Measurements from ENCODE around the gene TBCD.
"Not testable (repeated sequence)": the region's sequence is repeated elsewhere in the genome, so short reads cannot be mapped to it uniquely, and the experiment has no call there.

Gene TBCD

DNA sequence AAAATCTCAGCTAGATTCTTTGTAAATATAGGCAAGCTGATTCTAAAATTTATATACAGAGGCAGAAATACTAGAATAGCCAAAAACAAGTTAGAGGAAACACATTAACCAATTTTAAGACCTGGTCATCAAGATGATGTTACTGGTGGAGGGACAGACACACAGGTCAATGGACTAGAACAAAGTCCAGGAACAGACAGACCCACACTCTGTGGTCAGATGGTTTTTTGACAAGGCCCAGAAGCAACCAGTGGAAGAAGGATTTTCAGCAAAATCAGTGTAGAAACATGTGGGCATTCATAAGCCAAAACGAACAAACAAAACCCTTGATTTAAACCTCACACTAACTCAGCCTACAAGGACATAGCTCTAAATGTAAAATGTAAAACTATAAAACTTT lies 227.9 kb downstream of the TBCD start:
- DNase-seq: no peak

DNA sequence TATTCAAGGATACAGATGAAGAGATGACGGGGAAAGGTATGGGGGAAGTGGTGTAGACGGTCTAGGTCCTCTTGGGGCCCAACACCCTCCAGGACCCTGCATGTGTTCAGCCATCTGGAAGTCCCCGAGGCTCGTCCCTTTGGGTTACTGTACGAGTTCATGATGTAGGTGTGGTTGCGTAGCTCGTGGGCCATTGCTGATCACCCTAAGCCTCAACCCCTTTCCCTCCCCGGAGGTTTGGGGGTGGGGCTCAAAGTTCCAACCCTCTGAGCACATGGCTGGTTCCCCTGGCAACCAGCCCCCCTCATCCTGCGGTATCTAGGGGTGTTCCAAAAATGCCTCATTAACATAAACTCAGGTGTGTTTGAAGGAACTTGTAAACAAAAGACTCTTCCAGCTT lies 228.8 kb downstream of the TBCD start:
- DNase-seq: no peak

DNA sequence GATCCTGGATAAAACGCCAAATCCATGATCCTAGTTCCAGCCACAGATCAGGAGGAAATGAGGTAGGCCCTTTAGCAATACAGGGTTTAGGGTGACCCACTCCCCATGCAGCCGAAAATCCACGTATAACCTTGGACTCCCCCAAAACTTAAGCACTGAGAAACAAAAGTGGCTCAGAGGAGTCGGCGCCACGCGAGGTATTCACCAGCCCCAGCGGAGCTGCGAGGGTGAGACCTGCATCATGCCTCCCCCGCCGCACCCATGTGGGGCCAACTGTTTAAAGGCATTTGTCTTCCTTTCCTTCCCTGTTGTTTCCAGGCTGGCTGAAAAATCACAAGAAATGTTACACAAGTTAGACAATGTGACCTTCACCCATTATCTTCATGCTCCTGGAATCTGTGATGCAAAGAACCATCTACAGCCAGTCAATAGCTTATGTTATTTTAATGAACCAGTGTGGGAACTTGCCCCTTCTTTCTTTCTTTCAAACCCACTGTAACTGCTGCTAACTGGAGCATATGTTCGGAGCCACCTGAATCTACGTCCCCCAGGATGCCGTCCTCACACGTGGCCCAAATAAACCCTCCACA lies 229.4 kb downstream of the TBCD start:
- DNase-seq: no peak

DNA sequence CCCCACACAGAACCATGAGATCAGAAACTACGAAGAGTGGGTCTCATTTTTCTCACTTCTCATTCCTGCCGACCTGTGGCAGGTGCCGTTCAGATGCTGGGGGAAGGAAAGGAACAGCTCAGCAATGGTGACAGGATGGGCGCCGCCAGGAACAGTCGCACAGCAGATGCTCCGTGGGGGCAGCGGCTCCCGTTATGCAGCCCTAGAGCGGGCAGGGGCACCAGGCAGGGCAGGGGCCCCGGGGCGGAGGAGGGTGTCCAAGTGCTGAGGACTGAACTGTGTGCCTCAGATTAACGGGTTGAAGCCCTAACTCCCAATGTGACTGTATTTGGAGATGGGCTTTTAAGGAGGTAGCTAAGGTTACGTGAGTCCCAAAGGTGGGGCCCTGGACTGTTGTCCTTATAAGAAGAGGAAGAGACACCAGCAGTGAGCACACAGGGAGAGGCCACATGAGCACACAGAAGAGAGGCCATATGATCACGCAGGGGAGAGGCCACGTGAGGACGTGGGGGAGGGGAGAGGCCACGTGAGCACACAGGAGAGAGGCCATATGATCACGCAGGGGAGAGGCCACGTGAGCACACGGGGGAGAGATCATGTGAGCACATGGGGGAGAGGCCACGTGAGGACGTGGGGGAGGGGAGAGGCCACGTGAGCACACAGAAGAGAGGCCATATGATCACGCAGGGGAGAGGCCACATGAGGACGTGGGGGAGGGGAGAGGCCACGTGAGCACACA lies 231.8 kb downstream of the TBCD start:
- no peak for DNase-seq

DNA sequence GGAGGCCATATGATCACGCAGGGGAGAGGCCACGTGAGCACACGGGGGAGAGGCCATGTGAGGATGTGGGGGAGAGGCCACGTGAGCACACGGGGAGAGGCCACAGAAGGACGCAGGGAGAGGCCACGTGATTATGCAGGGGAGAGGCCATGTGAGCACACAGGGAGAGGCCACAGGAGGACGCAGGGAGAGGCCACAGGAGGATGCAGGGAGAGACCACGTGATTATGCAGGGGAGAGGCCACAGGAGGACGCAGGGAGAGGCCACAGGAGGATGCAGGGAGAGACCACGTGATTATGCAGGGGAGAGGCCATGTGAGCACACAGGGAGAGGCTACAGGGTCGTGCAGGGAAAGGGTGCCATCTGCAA lies 232.4 kb downstream of the TBCD start:
- DNase-seq: not testable (repeated sequence)

DNA sequence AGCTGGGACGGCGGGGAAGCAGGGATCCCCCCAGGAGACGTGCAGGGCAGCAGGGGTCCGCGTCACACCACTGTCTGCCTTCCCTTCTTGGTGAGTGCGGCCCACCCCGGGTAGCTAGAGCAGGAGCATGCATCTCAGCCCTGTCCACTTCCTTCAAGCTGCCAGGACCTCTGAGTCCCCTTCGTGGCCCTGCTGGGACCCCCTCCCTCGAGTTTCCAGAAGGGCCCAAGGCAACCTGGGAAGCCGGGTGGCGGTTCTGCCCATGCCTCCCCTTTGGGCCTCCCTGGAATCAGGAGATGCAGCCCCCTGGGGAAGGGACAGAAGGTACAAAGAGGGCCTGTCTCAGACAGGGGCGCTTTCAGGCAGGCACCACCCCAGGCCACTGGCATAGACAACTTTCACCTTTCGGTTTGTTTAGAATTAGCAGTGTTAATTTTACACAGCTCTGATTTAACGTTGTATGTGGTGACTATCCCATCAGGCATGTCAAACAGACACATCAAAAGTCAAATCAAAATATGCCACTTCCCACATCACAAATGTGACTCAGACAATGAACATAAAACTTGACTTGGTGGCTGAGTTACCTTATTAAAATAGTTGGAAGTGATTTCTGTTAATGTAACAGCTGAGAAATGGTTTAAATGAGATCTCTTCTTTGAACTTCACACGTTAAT lies 233.0 kb downstream of the TBCD start:
- DNase-seq: no peak

DNA sequence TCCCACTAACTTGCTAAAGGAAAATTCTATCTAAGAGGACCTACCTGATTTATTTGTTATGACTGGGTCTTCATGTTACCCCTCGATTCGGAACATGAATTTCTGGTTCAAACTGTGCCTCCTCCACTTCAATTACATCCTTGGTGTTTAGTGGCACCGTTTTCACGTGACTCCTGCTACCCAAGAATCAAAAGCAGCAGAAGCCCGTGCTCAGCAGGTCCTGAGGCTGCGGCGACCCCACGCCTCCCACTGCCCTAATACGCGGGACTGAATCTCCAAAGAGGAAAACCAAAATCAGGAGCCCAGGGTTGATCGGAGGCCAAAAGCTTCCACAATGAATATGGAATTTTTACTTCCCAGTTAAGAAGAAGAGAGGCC lies 233.6 kb downstream of the TBCD start:
- no peak for DNase-seq

DNA sequence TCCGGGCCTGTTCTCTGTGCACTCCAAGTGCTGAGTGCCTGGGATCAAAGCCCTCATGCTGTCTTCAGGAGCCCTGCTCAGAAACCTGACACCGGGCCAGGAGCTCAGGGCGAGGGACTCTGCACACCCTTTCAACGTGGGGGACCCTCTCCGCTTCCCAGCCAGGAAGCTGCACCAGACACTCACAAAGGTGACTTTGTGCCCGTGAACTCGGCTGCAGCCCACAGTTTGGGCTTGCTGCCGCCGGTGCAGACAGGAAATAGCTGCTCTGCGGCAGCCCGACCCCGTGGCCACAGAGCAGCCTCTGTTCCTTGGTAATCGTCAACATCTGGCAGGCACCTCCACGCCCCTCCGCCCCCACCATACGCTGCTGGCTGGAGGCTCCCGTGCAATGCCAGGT lies 234.1 kb downstream of the TBCD start:
- peak; percentile 20 to 36 for DNase-seq

DNA sequence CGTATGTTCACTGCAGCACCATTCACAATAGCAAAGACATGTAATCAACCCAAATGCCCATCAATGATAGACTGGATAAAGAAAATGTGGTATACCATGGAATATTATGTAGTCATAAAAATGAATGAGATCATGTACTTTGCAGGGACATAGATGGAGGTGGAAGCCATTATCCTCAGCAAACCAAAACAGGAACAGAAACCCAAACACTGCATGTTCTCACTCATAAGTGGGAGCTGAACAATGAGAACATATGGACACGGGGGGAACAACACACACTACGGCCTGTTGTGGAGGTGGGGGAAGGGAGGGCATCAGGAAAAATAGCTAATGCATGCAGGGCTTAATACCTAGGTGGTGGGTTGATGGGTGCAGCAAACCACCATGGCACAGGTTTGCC lies 237.2 kb downstream of the TBCD start:
- not testable (repeated sequence) for DNase-seq

DNA sequence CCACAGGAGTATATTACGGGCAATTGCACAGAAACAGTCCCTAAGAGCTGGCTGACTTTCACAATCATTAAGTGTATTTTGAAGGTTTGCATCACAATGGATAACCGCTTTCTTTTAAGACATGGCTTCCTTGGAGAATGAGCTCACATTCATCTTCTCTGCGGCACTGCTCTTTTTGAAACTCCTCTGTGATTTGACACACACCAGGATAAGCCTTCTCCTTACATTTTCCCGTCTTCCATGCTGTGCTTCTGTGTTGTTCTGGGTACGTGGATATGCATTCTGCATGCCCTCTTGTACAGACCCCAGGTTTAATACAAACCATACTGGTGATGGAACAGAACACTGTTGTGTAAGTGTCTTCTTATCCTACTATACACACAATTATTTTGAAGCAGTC lies 238.0 kb downstream of the TBCD start:
- DNase-seq: no peak

DNA sequence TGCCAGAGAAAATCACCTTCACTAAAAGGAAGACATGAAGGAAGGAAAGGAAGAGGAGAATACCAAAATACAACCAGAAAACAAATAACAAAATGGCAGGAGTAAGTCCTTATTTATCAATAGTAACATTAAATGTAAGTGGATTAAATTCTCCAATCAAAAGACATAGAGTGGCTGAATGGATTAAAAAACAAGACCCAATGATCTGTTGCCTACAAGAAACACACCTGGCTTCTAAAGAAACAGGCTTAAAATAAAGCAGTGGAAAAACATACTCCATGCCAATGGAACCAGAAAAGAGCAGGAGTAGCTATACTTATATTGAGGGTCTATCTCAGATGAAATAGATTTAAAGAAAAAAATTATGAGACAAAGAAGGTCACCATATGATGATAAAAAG lies 241.1 kb downstream of the TBCD start:
- no peak for DNase-seq

Measured in stimulated activated CD4-positive, alpha-beta T cell treated with anti-CD3 and anti-CD28 coated beads, Interleukin-4, amount 100 ng/mL, for 4 hours (primary cell).